K562 (cell line): ENCODE data around the gene PPIF. TPM values are rescaled to one million over a fixed set of nuclear protein-coding genes. Genes with fewer than 3 reads are reported as not detected.

Experiments
- ATAC-seq: fragments of 200-7000 bp; cut with Tn5 transposase; 3 replicates; pipeline ENCODE4 v1.9.1; 2020; ENCODE audit warnings: moderate library complexity
- BruUV-seq: library from RNA; stranded (reverse); fragments of 400-500 nt; replicated peaks from 2 replicates; lab custom pipeline; 2021; lab: Mats Ljungman, UMichigan
- CTCF ChIA-PET: fragments of 300-600 bp; formaldehyde crosslinking; extraction: SDS; loops from one replicate; lab custom pipeline; 2021; ENCODE audit warnings: low intra/inter-chr PET ratio; lab: Yijun Ruan, JAX
- POLR2A ChIA-PET: fragments of 300-600, 350-650 bp; sonication (Branson Sonifier 250); formaldehyde crosslinking; extraction: SDS; loops from one replicate; lab custom pipeline; 2021; ENCODE audit warnings: antibody characterized with exemption, inconsistent platforms; lab: Yijun Ruan, JAX
- DNase-seq, 4 experiments: peaks; one replicate each; pipeline versions ENCODE4 v3.0.0 to v3.0.0-alpha.2; 2011 to 2018; ENCODE audit warnings: low spot score in 3 of 4, mixed read lengths in 3 of 4; ENCODE audit errors: extremely low read depth in 1 of 4
- FAIRE-seq: peaks from 2 replicates; lab custom pipeline; 2011; peaks lifted over from hg19 to GRCh38; lab: Jason Lieb, UNC
- H2AFZ ChIP-seq: 2 replicates; pipeline ENCODE4 v1.6.0; 2011; ENCODE audit warnings: low read depth, low read length, control low read depth, inconsistent platforms
- H3K27ac ChIP-seq: fragments of 200-600 bp; 3 replicates; pipeline ENCODE4 v1.8.0; 2011; ENCODE audit warnings: low read depth, mild to moderate bottlenecking, control low read depth, inconsistent platforms, low read length, moderate library complexity, mixed read lengths; ENCODE audit errors: extremely low read depth
- H3K27me3 ChIP-seq, 2 experiments: fragments of 300-600 bp in 1 of 2; 2 replicates in 1 of 2; 3 replicates in 1 of 2; pipeline versions ENCODE4 v1.6.0 to v1.8.0; 2011; ENCODE audit warnings: inconsistent platforms in 2 of 2, low read length in 2 of 2, mild to moderate bottlenecking in 1 of 2, mixed read lengths in 1 of 2, moderate library complexity in 1 of 2; ENCODE audit not compliant: control insufficient read depth in 2 of 2, insufficient read depth in 2 of 2
- H3K36me3 ChIP-seq: fragments of 300-600 bp; 3 replicates; pipeline ENCODE4 v1.8.0; 2011; ENCODE audit warnings: mild to moderate bottlenecking, low read length, inconsistent platforms; ENCODE audit not compliant: control insufficient read depth, insufficient read depth
- H3K4me1 ChIP-seq, 2 experiments: fragments of 200-600 bp in 1 of 2; replicated peaks in 1 of 2; 2 replicates in 1 of 2; 3 replicates in 1 of 2; pipeline versions ENCODE4 v1.5.1 to v1.8.0; 2011; ENCODE audit warnings: inconsistent platforms in 2 of 2, low read length in 2 of 2, mild to moderate bottlenecking in 1 of 2, mixed read lengths in 1 of 2, moderate library complexity in 1 of 2; ENCODE audit not compliant: control insufficient read depth in 2 of 2, insufficient read depth in 2 of 2
- H3K4me2 ChIP-seq: 2 replicates; pipeline ENCODE4 v1.6.1; 2011; ENCODE audit warnings: low read length, control low read depth, inconsistent platforms, mixed read lengths; ENCODE audit not compliant: insufficient read depth
- H3K4me3 ChIP-seq: fragments of 200-600 bp; sonication (generic), shearing (Covaris generic); 2 replicates; pipeline ENCODE4 v1.5.1; 2016; ENCODE audit warnings: control low read depth, inconsistent platforms
- H3K79me2 ChIP-seq: fragments of 200-600 bp; 3 replicates; pipeline ENCODE4 v1.8.0; 2011; ENCODE audit warnings: low read length, inconsistent platforms; ENCODE audit not compliant: control insufficient read depth, insufficient read depth
- H3K9ac ChIP-seq, 2 experiments: 2 replicates each; pipeline versions ENCODE4 v1.6.0 to v1.6.1; 2011; ENCODE audit warnings: low read depth in 2 of 2, low read length in 2 of 2, control low read depth in 1 of 2, inconsistent platforms in 1 of 2, mild to moderate bottlenecking in 1 of 2, mixed read lengths in 1 of 2; ENCODE audit not compliant: insufficient read depth in 1 of 2
- H3K9me1 ChIP-seq: one replicate; pipeline ENCODE4 v1.6.0; 2011; ENCODE audit warnings: inconsistent platforms, mild to moderate bottlenecking, low read length, moderate library complexity; ENCODE audit not compliant: control insufficient read depth, insufficient read depth
- H3K9me3 ChIP-seq: replicated peaks from 2 replicates; pipeline ENCODE4 v1.5.1; 2011; ENCODE audit warnings: low read depth, low read length, inconsistent platforms; ENCODE audit not compliant: control insufficient read depth, insufficient read depth
- H4K20me1 ChIP-seq: replicated peaks from 2 replicates; pipeline ENCODE4 v1.6.1; 2011; ENCODE audit warnings: low read length, inconsistent platforms, mixed read lengths; ENCODE audit not compliant: control insufficient read depth, insufficient read depth
- RBM22 ChIP-seq: fragments of 200-400 bp; formaldehyde crosslinking; IDR thresholded peaks from 2 replicates; pipeline ENCODE4 v1.6.1; 2018; ENCODE audit warnings: low read length, low read depth; ENCODE audit not compliant: poor library complexity, severe bottlenecking
- SMARCC2 ChIP-seq: fragments of 450-650 bp; IDR thresholded peaks from 2 replicates; pipeline ENCODE4 v1.6.1; 2017; ENCODE audit warnings: antibody characterized with exemption, moderate library complexity, mild to moderate bottlenecking, low read depth
- WGBS: fragments of 100-300 bp; shearing (Covaris generic); methylation state at CpG from one replicate; pipeline ENCODE4 v1.1.6; 2016; ENCODE audit warnings: low coverage, mixed read lengths; ENCODE audit not compliant: insufficient coverage; ENCODE audit errors: missing lambda C conversion rate; 5-methylcytosine and 5-hydroxymethylcytosine counted together
- in situ Hi-C: fragments of 300-500 bp; cut with MboI; formaldehyde crosslinking; loops from 4 replicates; pipeline ENCODE4 v1.15.0; 2018; ENCODE audit warnings: inconsistent platforms, mixed read lengths
- intact Hi-C: fragments of 100-400 bp; cut with micrococcal nuclease; formaldehyde crosslinking; loops from 2 replicates; pipeline ENCODE4 v1.14.2; 2022
- polyA plus RNA-seq, 8 experiments: library from polyadenylated mRNA; depleted of rRNA in 4 of 8; stranded (reverse) in 5 of 8; unstranded in 3 of 8; fragments of >200 nt; fragmentation: Nextera tagmentation in 2 of 8; fragmentation: Illumina TruSeq in 1 of 8; extraction: Ambion mirVana in 2 of 8; extraction: Trizol in 1 of 8; gene quantifications; 2 replicates each; pipeline versions ENCODE4 v1.2.1 to v1.2.3, GENCODE V29; 2011 to 2014; ENCODE audit warnings: inconsistent platforms in 1 of 8, missing spikeins in 1 of 8
- total RNA-seq, 7 experiments: library from RNA; depleted of rRNA in 6 of 7; stranded (reverse); fragments of >200 nt in 6 of 7; fragmentation: Illumina TruSeq in 2 of 7; extraction: Trizol in 2 of 7; gene quantifications; 2 replicates each; pipeline versions ENCODE4 v1.2.1 to v1.2.3, GENCODE V29; 2011 to 2021; ENCODE audit warnings: low replicate concordance in 1 of 7
- TF ChIP-seq, protein P1 (sequence below), 2 experiments: fragments of 450-650 bp in 1 of 2; IDR thresholded peaks; 2 replicates each; pipeline ENCODE4 v1.6.1; 2011 to 2017; ENCODE audit warnings: low read depth in 2 of 2, antibody characterized with exemption in 1 of 2, borderline replicate concordance in 1 of 2, low read length in 1 of 2, mild to moderate bottlenecking in 1 of 2, mixed read lengths in 1 of 2; ENCODE audit not compliant: control insufficient read depth in 1 of 2

PPIF gene
- total and polyA plus RNA-seq, 9 of the 15 experiments (the other 6 are each of a cell fraction or from before 2014, with no cell fraction given), result 40.9 to 287 (median 117) TPM

GRCh38 chr10:79300711-79301110 lies 46.6 kb upstream of the PPIF start:
- Histone ChIP-seq H3K4me3 (no peak overlapping the region), H3K79me2 (no peaks in the 10 kb centered on the region), H3K9me3 (no peaks in the 10 kb centered on the region), H3K36me3 (peaks cover 90% of the 10 kb centered on the region; the same call in 2 of the 3 replicates), H3K4me2 (no peak overlapping the region), H4K20me1 (0 out of 2 replicates have a peak, but pooled peaks cover 4% of the 10 kb centered on the region), H3K9me1 (no peaks in the 10 kb centered on the region), H2AFZ (no peak overlapping the region), H3K27ac (no peak overlapping the region), H3K9ac (no peak overlapping the region), H3K27me3 (no peaks in the 10 kb centered on the region), H3K4me1 (peaks cover 0 to 26% of the 10 kb centered on the region in 2 experiments; a peak in 1 of 5 replicates)
- in situ Hi-C loops (no loop called here), intact Hi-C loops (no loop called here)
- no TSS peak for BruUV-seq
- 93% methylated on average over 21 of the region's 24 CpGs for WGBS
- CTCF ChIA-PET, result no interaction called here
- ATAC-seq, result no peak
- no peak for DNase-seq
- FAIRE-seq, result no peak
- POLR2A ChIA-PET, result interaction anchor here (0.6 to 1.2 kb wide), 4 partner anchors 8 to 95 kb away, joined by 3 to 4 read pairs (median 3); no protein-coding TSS in a partner anchor
- TF ChIP-seq RBM22, result peak; percentile 80
- TF ChIP-seq, protein P1, sequence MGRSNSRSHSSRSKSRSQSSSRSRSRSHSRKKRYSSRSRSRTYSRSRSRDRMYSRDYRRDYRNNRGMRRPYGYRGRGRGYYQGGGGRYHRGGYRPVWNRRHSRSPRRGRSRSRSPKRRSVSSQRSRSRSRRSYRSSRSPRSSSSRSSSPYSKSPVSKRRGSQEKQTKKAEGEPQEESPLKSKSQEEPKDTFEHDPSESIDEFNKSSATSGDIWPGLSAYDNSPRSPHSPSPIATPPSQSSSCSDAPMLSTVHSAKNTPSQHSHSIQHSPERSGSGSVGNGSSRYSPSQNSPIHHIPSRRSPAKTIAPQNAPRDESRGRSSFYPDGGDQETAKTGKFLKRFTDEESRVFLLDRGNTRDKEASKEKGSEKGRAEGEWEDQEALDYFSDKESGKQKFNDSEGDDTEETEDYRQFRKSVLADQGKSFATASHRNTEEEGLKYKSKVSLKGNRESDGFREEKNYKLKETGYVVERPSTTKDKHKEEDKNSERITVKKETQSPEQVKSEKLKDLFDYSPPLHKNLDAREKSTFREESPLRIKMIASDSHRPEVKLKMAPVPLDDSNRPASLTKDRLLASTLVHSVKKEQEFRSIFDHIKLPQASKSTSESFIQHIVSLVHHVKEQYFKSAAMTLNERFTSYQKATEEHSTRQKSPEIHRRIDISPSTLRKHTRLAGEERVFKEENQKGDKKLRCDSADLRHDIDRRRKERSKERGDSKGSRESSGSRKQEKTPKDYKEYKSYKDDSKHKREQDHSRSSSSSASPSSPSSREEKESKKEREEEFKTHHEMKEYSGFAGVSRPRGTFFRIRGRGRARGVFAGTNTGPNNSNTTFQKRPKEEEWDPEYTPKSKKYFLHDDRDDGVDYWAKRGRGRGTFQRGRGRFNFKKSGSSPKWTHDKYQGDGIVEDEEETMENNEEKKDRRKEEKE (IDR thresholded peaks at IDR 0.05; ENCODE audit: borderline replicate concordance in 1 of 2, control insufficient read depth in 1 of 2, low read depth in 2 of 2, low read length in 1 of 2), result no peak
- TF ChIP-seq SMARCC2, result no peak
